Kidney (tissue), 14 donors: ENCODE measurements around the gene TMEM266. TPM values are rescaled to one million over a fixed set of nuclear protein-coding genes. Genes with fewer than 3 reads are reported as not detected.

ENCODE experiments used
- DNase-seq, 5 donors: peaks; one replicate each; pipeline ENCODE4 v3.0.0-alpha.2; 2013 to 2020
- FAIRE-seq: peaks from 2 replicates; lab custom pipeline; 2012; peaks lifted over from hg19 to GRCh38; lab: Jason Lieb, UNC
- H3K27ac ChIP-seq, 2 donors: one replicate each; pipeline ENCODE4 v1.7.0; 2013; ENCODE audit warnings: low read depth in 2 of 2, low read length in 2 of 2, inconsistent platforms in 1 of 2
- H3K27me3 ChIP-seq: one replicate; pipeline ENCODE4 v1.7.1; 2013; ENCODE audit warnings: low read length, inconsistent platforms; ENCODE audit not compliant: control insufficient read depth, insufficient read depth
- H3K36me3 ChIP-seq, 3 donors: one replicate each; pipeline versions ENCODE4 v1.7.0 to v1.7.1; 2013; ENCODE audit warnings: low read length in 3 of 3, control low read depth in 1 of 3, inconsistent platforms in 1 of 3; ENCODE audit not compliant: insufficient read depth in 3 of 3, control insufficient read depth in 2 of 3
- H3K4me1 ChIP-seq, 3 donors: one replicate each; pipeline versions ENCODE4 v1.7.0 to v1.7.1; 2013; ENCODE audit warnings: low read length in 3 of 3, inconsistent platforms in 1 of 3, low read depth in 1 of 3; ENCODE audit not compliant: control insufficient read depth in 2 of 3, insufficient read depth in 2 of 3
- H3K4me3 ChIP-seq, 3 donors: one replicate each; pipeline versions ENCODE4 v1.7.0 to v1.8.1; 2013; ENCODE audit warnings: low read length in 3 of 3, control low read depth in 1 of 3, inconsistent platforms in 1 of 3
- H3K9ac ChIP-seq, 3 donors: one replicate each; pipeline versions ENCODE4 v1.7.0 to v1.7.1; 2013; ENCODE audit warnings: low read length in 3 of 3, control low read depth in 1 of 3, inconsistent platforms in 1 of 3
- H3K9me3 ChIP-seq, 3 donors: one replicate each; pipeline versions ENCODE4 v1.7.0 to v1.7.1; 2013; ENCODE audit warnings: low read length in 3 of 3, control low read depth in 1 of 3, inconsistent platforms in 1 of 3; ENCODE audit not compliant: control insufficient read depth in 2 of 3, insufficient read depth in 1 of 3
- CTCF ChIP-seq: IDR thresholded peaks from 3 replicates; pipeline ENCODE4 v1.5.1; 2012; ENCODE audit warnings: mild to moderate bottlenecking, moderate library complexity, borderline replicate concordance; ENCODE audit not compliant: insufficient read depth; ENCODE audit errors: extremely low read depth
- intact Hi-C: fragments of 100-400 bp; cut with DNase I; formaldehyde crosslinking; loops from one replicate; pipeline ENCODE4 v1.11.1; 2022
- polyA plus RNA-seq: library from polyadenylated mRNA; stranded (reverse); fragments of 350-450 nt; fragmentation: Illumina TruSeq; extraction: RNeasy Lipid Tissue Mini Kit (QIAGEN cat#74804); gene quantifications from one replicate; pipeline ENCODE4 v1.2.3, GENCODE V29; 2014; ENCODE audit warnings: low read depth, low replicate concordance; ENCODE audit not compliant: insufficient read depth
- total RNA-seq: library from RNA; stranded (reverse); fragmentation: NEBNext Ultra II Directional; extraction: Animal tissue kit (Norgen Biotek cat#: 25700); gene quantifications from one replicate; pipeline ENCODE4 v1.2.1, GENCODE V29; 2021
- donor health status: control.
- donor health status: control.
- donor health status: control.
- donor health status: control.
- donor health status: control.
- donor health status: DM: yes; HTN: yes; CAD: no.
- donor health status: Normal renal cell carcinoma (clear cell type).

The TMEM266 gene
- total and polyA plus RNA-seq, 2 donors from 2014 or later: 0.72 to 3.1 TPM

DNA sequence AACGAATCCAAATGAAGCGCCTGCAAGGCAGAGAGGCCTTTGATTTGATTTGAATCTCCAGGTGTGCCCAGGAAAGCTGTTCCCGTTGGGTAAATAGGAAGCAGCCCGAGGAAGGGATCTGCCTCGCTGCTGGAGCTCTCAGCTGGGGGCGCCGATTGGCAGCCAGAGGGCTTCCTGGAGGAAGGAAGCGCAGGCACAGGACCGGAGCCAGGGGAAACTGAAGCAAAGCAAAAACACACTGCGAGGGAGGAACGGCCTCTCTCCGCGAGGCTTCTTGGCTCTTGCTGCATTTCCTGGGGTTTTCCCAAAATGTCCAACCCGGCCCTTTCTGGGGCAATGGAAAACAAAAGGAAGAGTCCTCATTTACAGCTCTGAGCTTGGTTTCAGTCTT is 80.3 kb downstream of the TMEM266 start:
- H3K27ac ChIP-seq: no peak overlapping the region
- H3K4me1 ChIP-seq: peaks cover 0 to 6% (median 0%) of the 10 kb centered on the region in 3 donors
- H3K9ac ChIP-seq: no peak overlapping the region
- intact Hi-C loops: no loop called here
- no peak for TF ChIP-seq CTCF
- no peak overlapping the region for H3K4me3 ChIP-seq
- no peak for FAIRE-seq
- no peaks in the 10 kb centered on the region for H3K27me3 ChIP-seq
- H3K9me3 ChIP-seq: no peaks in the 10 kb centered on the region
- peak in 1 of 5 donors; percentile 73 for DNase-seq
- no peaks in the 10 kb centered on the region for H3K36me3 ChIP-seq

DNA sequence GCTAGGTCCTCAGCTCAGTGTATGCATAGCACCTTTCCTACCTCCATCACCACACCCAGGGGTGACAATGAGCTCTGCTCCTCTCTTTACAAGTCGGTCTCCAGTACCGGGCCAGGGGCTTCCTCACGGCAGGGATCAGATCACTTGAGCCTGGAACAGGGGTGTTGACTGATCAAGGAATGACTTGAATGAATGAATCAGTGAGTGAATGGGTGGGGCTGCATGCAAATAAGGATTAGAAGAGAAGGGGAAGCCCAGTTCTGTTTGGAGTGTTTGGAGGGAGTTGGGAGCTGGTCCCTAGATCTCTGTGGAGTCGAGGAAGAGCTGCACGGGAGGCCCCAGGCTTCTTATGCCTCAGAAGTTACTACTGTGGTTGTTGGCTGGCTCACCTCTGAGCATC is 87.0 kb downstream of the TMEM266 start:
- FAIRE-seq (no peak), DNase-seq (no peak)
- Histone ChIP-seq H3K4me3 (no peak overlapping the region), H3K27ac (no peak overlapping the region), H3K27me3 (no peaks in the 10 kb centered on the region), H3K36me3 (no peaks in the 10 kb centered on the region), H3K4me1 (peaks cover 0 to 3% (median 0%) of the 10 kb centered on the region in 3 donors), H3K9ac (no peak overlapping the region), H3K9me3 (no peaks in the 10 kb centered on the region)
- TF ChIP-seq CTCF: no peak
- intact Hi-C loops: no loop called here

DNA sequence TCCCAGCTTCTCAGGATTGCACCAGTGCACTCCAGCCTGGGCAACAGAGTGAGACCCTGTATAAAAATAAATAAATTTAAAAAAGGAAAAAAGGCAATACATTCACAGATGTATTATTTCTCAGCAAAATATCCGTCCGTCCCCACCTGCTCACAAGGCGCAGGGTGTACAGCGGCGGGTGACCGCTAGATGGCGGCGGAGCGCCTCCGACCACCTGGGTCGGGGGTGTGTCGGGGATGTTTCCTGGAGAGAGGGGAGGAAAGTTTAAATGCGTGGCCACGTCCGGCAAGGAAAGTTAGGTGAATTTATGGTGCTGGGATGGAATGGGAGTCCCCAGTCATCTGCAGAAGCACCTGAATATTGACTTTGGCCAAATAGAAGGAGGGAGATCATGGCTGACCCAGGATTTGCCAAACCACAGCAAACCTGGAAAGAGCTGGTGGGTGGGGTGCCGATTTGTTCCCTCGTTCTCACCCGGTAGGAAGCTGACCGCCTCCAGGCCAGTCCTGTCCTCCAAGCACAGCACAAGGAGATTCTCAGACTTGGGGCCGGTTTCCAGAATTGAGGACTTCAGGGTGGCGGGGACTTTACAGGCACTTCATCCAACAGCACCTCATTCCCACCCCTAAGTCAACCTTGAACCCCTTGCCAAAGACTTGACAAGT is 88.3 kb downstream of the TMEM266 start:
- H3K9me3 ChIP-seq: no peaks in the 10 kb centered on the region
- peaks cover 0 to 3% (median 0%) of the 10 kb centered on the region in 3 donors for H3K4me1 ChIP-seq
- H3K9ac ChIP-seq: no peak overlapping the region
- H3K27me3 ChIP-seq: no peaks in the 10 kb centered on the region
- peak; percentile 78 for TF ChIP-seq CTCF
- no peak for FAIRE-seq
- DNase-seq: peak; percentile 65 to 78 (median 71)
- H3K36me3 ChIP-seq: no peaks in the 10 kb centered on the region
- no peak overlapping the region for H3K27ac ChIP-seq
- no peak overlapping the region for H3K4me3 ChIP-seq
- intact Hi-C loops: no loop called here
